H1 (cell line): ENCODE data around the gene WDR7. TPM values are rescaled to one million over a fixed set of nuclear protein-coding genes. Genes with fewer than 3 reads are reported as not detected.

Experiments used
- BCL11A ChIP-seq, 2 experiments: IDR thresholded peaks; one replicate each; pipeline ENCODE4 v1.6.1; 2011; ENCODE audit warnings: low read depth in 2 of 2, low read length in 2 of 2, mild to moderate bottlenecking in 2 of 2
- CBX5 ChIP-seq: fragments of 300-800, 300-1000 bp; sonication (generic); IDR thresholded peaks from 2 replicates; pipeline ENCODE4 v1.7.1; 2016; ENCODE audit warnings: antibody characterized with exemption, low read length, low read depth
- CHD2 ChIP-seq: IDR thresholded peaks from 2 replicates; pipeline ENCODE4 v1.6.1; 2012; ENCODE audit warnings: low read length, improper control_type of control experiment
- CREB1 ChIP-seq: IDR thresholded peaks from 2 replicates; pipeline ENCODE4 v1.6.1; 2012; ENCODE audit warnings: inconsistent platforms
- GABPA ChIP-seq: IDR thresholded peaks from 2 replicates; pipeline ENCODE4 v1.6.1; 2011; ENCODE audit warnings: mild to moderate bottlenecking, low read length, moderate library complexity, borderline replicate concordance; ENCODE audit not compliant: insufficient read depth
- JUN ChIP-seq: IDR thresholded peaks from 2 replicates; pipeline ENCODE4 v1.6.1; 2011; ENCODE audit warnings: low read depth, mild to moderate bottlenecking, improper control_type of control experiment, low read length
- KDM4A ChIP-seq: IDR thresholded peaks from one replicate; pipeline ENCODE4 v1.7.1; 2012; ENCODE audit warnings: low read depth, mild to moderate bottlenecking, moderate library complexity, low read length, inconsistent platforms; ENCODE audit not compliant: severe bottlenecking
- NANOG ChIP-seq: IDR thresholded peaks from 2 replicates; pipeline ENCODE4 v1.6.1; 2011; ENCODE audit warnings: low read length, low read depth, mild to moderate bottlenecking, inconsistent platforms; ENCODE audit not compliant: insufficient read depth, poor library complexity, severe bottlenecking
- NRF1 ChIP-seq: IDR thresholded peaks from 2 replicates; pipeline ENCODE4 v1.6.1; 2011; ENCODE audit warnings: mild to moderate bottlenecking, low read depth, low read length, improper control_type of control experiment
- POLR2A ChIP-seq, 2 experiments: IDR thresholded peaks; 1 replicate in 1 of 2; 2 replicates in 1 of 2; pipeline ENCODE4 v1.6.1; 2011; ENCODE audit warnings: low read depth in 2 of 2, low read length in 2 of 2, mild to moderate bottlenecking in 2 of 2; ENCODE audit errors: control extremely low read depth in 1 of 2
- SIN3A ChIP-seq, 2 experiments: IDR thresholded peaks in 1 of 2; conservative IDR thresholded peaks in 1 of 2; 2 replicates each; pipeline ENCODE4 v1.6.1; 2011 to 2012; ENCODE audit warnings: low read length in 2 of 2, improper control_type of control experiment in 1 of 2, low read depth in 1 of 2, mild to moderate bottlenecking in 1 of 2
- SIX5 ChIP-seq: IDR thresholded peaks from 2 replicates; pipeline ENCODE4 v1.6.1; 2011; ENCODE audit warnings: mild to moderate bottlenecking, low read depth, low read length
- SUZ12 ChIP-seq: fragments of 200-600 bp; sonication (generic); IDR thresholded peaks from 2 replicates; pipeline ENCODE4 v1.6.1; 2012; ENCODE audit warnings: mild to moderate bottlenecking, inconsistent platforms, low read length, moderate library complexity, mixed read lengths
- TBP ChIP-seq: IDR thresholded peaks from 2 replicates; pipeline ENCODE4 v1.6.1; 2011; ENCODE audit warnings: low read depth, low read length, improper control_type of control experiment
- polyA plus RNA-seq, 7 experiments: library from polyadenylated mRNA; depleted of rRNA in 3 of 7; stranded (reverse) in 5 of 7; unstranded in 2 of 7; fragments of >200 nt in 5 of 7; fragments of 200-250 nt in 2 of 7; gene quantifications; 1 replicate in 5 of 7; 2 replicates in 1 of 7; 4 replicates in 1 of 7; pipeline versions ENCODE4 v1.2.1 to v1.2.3, GENCODE V29; 2011 to 2013; ENCODE audit warnings: missing spikeins in 2 of 7, mixed read lengths in 2 of 7
- total RNA-seq: library from RNA; stranded (reverse); fragmentation: NEBNext Ultra II Directional; extraction: Animal tissue kit (Norgen Biotek cat#: 25700); gene quantifications from 2 replicates; pipeline ENCODE4 v1.2.1, GENCODE V29; 2021
- TF ChIP-seq, protein P1 (sequence below), 3 experiments: IDR thresholded peaks; 1 replicate in 2 of 3; 2 replicates in 1 of 3; pipeline versions ENCODE4 v1.5.1 to v1.6.1; 2011; ENCODE audit warnings: low read length in 3 of 3, mild to moderate bottlenecking in 3 of 3, inconsistent platforms in 2 of 3, low read depth in 1 of 3, moderate library complexity in 1 of 3; ENCODE audit not compliant: insufficient read depth in 1 of 3; ENCODE audit errors: control extremely low read depth in 1 of 3

The WDR7 gene
- total and polyA plus RNA-seq, 2 of the 8 experiments (the other 6 are each of a cell fraction or from before 2014, with no cell fraction given) = 5.5 to 15.2 TPM

DNA sequence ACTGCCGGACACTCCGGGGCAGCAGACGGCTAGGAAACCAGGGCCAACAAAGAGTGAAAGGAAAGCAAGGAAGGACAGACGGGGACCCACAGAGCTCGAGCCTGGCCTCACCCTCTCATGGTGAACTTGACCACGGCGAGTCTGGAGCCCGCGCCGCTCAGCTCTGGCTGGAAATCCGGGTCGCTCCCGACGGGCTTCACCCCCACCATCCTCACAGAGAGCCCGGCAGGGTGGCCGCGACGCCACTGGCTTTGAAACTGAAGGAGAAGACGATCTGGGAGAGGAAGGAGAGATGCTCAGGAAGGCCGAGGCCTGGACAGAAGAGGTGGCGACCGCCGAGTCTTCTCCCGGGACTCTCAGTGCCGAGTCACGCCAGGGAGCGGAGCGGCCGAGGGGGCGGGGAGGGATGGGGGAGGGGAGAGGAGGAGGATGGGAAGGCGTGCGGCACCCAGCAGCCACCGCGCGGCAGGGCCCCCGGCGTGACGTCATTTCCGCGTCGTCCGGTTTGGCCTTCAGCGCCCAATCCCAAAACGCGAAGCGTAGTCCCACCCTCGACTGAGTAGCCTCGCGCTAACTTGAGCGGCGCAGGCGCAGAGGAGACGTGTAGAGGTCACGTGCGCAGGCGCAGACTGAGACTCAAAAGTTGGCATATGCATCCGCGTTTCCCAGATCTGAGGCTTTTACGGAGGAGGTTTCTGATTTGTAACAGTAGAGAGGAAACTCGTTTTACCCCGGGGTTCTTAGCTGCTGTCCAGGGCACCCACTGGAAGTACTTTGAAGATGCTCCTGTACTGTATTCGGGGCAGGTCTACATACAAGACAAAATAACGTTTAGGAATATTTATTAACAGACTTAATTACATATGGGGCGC lies 12.7 kb upstream of the WDR7 start, which contains the start of gene TXNL1 (continued):
- TF ChIP-seq, protein P1, sequence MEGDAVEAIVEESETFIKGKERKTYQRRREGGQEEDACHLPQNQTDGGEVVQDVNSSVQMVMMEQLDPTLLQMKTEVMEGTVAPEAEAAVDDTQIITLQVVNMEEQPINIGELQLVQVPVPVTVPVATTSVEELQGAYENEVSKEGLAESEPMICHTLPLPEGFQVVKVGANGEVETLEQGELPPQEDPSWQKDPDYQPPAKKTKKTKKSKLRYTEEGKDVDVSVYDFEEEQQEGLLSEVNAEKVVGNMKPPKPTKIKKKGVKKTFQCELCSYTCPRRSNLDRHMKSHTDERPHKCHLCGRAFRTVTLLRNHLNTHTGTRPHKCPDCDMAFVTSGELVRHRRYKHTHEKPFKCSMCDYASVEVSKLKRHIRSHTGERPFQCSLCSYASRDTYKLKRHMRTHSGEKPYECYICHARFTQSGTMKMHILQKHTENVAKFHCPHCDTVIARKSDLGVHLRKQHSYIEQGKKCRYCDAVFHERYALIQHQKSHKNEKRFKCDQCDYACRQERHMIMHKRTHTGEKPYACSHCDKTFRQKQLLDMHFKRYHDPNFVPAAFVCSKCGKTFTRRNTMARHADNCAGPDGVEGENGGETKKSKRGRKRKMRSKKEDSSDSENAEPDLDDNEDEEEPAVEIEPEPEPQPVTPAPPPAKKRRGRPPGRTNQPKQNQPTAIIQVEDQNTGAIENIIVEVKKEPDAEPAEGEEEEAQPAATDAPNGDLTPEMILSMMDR (IDR thresholded peaks at IDR 0.05; ENCODE audit: control extremely low read depth in 1 of 3, insufficient read depth in 1 of 3, low read depth in 1 of 3, low read length in 3 of 3) = no peak
- TF ChIP-seq POLR2A (IDR thresholded peaks at IDR 0.05; ENCODE audit: control extremely low read depth in 1 of 2, low read depth in 2 of 2, low read length in 2 of 2) (peak; percentile 94 to 96), JUN (0 out of 2 replicates have a peak, but pooled peaks have one; percentile 33), BCL11A (IDR thresholded peaks at IDR 0.05; ENCODE audit: low read depth in 2 of 2, low read length in 2 of 2) (no peak), SIX5 (no peak), GABPA (no peak), CBX5 (no peak), SUZ12 (no peak), CHD2 (peak; percentile 91), NANOG (no peak), CREB1 (peak; percentile 97), TBP (peak; percentile 73), KDM4A (peak; percentile 49), NRF1 (peak; percentile 96), SIN3A (conservative IDR thresholded peaks at IDR 0.05 in 1 of 2, IDR thresholded peaks at IDR 0.05 in 1 of 2; ENCODE audit: low read depth in 1 of 2, low read length in 2 of 2) (peak in 1 of 2 experiments; percentile 71; a peak in 2 of 4 replicates)
